Muscle layer of colon (tissue), 2 donors: ENCODE results near the gene WDFY1.

Experiments used
- H3K27ac ChIP-seq: one replicate; pipeline ENCODE4 v1.7.0; 2013; ENCODE audit warnings: low read depth, mild to moderate bottlenecking, low read length, moderate library complexity
- H3K27me3 ChIP-seq, 2 donors: one replicate each; pipeline ENCODE4 v1.7.0; 2013; ENCODE audit warnings: low read length in 2 of 2, mild to moderate bottlenecking in 2 of 2; ENCODE audit not compliant: insufficient read depth in 2 of 2, control insufficient read depth in 1 of 2
- H3K36me3 ChIP-seq: one replicate; pipeline ENCODE4 v1.7.0; 2013; ENCODE audit warnings: mild to moderate bottlenecking, low read length; ENCODE audit not compliant: insufficient read depth
- H3K4me1 ChIP-seq: one replicate; pipeline ENCODE4 v1.7.0; 2013; ENCODE audit warnings: mild to moderate bottlenecking, low read length; ENCODE audit not compliant: insufficient read depth
- H3K4me3 ChIP-seq, 2 donors: one replicate each; pipeline ENCODE4 v1.7.0; 2013; ENCODE audit warnings: low read length in 2 of 2, low read depth in 1 of 2, mild to moderate bottlenecking in 1 of 2, moderate library complexity in 1 of 2
- H3K9ac ChIP-seq: one replicate; pipeline ENCODE4 v1.7.0; 2013; ENCODE audit warnings: low read length
- H3K9me3 ChIP-seq: one replicate; pipeline ENCODE4 v1.7.0; 2013; ENCODE audit warnings: mild to moderate bottlenecking, low read length
- donor health status: abdominal sarcoma.
- donor health status: Adenocarcinoma of cecum.

WDFY1 gene

DNA sequence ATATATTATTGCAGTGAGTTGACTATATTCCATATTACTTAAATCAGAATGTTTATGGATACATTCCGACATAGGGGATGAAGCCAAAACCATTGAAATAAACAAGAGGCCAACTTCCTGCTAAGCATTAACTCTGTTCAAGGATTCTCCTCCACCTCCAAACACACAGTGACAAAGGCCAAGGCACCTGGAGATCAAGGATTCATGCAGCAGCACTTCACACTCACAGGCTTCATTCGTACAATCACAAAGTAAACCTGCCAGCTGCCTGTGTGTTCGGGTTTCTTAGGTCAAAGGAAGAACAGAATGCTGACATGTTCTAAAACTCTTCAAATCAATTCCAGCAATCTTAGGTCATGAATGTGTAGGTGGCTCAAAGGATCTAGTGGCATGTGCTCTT is 22.8 kb downstream of the WDFY1 start:
- peaks cover 3% of the 10 kb centered on the region for H3K36me3 ChIP-seq
- H3K9me3 ChIP-seq: no peaks in the 10 kb centered on the region
- no peak overlapping the region for H3K27ac ChIP-seq
- H3K4me1 ChIP-seq: no peaks in the 10 kb centered on the region
- no peaks in the 10 kb centered on the region for H3K27me3 ChIP-seq
- no peak overlapping the region for H3K4me3 ChIP-seq
- H3K9ac ChIP-seq: no peak overlapping the region

DNA sequence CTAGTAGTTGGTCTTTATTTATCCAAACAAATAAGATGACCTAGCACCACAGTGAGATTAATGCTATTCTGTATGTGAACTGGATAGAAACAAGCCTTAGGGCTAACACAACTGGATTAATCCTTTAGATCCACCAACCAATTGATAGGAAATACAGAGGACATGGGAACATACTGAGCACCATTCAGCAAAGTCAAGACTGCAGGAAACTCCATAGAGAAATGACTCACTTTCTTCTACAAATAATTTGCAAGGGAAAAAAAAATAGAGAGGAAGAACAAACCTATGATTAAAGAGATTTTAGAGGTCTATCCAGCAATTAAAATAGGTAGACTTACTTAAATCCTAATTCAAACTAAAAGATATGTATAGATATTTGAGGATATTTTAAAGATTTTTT is 23.9 kb downstream of the WDFY1 start:
- no peaks in the 10 kb centered on the region for H3K9me3 ChIP-seq

DNA sequence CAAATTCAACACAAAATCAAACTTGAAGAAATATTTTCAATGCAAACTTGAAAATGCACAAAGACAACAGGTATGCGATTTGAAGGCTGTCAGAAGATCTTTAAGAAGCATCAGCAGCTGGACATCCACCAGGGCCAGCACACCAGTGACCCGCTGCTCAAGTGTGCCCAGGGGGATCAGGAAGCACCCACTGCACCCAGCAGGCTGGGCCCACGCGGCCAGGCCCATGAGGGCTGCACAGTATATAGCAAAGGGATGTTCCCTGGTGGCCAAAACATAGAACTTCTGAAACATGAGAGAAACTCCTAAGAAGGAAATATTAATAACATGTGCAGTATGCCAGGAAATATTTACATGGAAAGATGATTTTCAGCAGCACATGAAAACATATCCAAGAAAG is 25.0 kb downstream of the WDFY1 start:
- no peak overlapping the region for H3K4me3 ChIP-seq
- H3K4me1 ChIP-seq: peaks cover 8% of the 10 kb centered on the region
- no peaks in the 10 kb centered on the region for H3K27me3 ChIP-seq
- H3K9ac ChIP-seq: no peak overlapping the region
- no peaks in the 10 kb centered on the region for H3K9me3 ChIP-seq
- no peak overlapping the region for H3K27ac ChIP-seq
- H3K36me3 ChIP-seq: peaks cover 3% of the 10 kb centered on the region

More for the DNA sequence above, 23.9 kb downstream of the WDFY1 start:
- Histone ChIP-seq H3K9ac (no peak overlapping the region), H3K27me3 (no peaks in the 10 kb centered on the region), H3K4me3 (no peak overlapping the region), H3K27ac (no peak overlapping the region), H3K4me1 (peaks cover 4% of the 10 kb centered on the region), H3K36me3 (peaks cover 3% of the 10 kb centered on the region)

DNA sequence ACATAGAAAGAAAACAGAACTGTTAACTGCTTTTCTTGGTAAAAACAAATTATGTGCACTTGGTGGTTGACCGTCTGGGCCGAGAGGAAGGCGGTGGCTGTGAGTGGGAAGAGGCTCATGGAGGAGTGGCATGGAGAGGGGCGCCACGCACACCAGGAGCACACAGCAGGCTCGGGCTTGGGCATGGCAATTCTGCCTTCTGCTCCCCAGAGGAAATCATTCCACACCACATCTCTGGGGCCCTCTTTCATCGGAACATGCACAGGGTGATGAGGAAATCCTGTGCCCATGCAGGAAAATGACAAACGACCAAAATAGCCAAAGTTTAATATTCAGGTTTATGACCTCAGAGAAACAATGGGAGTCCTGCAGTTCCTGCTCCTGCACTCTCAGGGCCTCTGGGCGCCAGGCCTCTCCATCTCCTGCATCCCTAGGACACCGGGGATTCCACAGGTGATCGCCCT is 26.4 kb downstream of the WDFY1 start:
- H3K27ac ChIP-seq: no peak overlapping the region
- H3K9ac ChIP-seq: no peak overlapping the region
- H3K27me3 ChIP-seq: no peaks in the 10 kb centered on the region
- H3K36me3 ChIP-seq: peaks cover 3% of the 10 kb centered on the region
- H3K4me1 ChIP-seq: peaks cover 8% of the 10 kb centered on the region
- no peaks in the 10 kb centered on the region for H3K9me3 ChIP-seq
- no peak overlapping the region for H3K4me3 ChIP-seq

DNA sequence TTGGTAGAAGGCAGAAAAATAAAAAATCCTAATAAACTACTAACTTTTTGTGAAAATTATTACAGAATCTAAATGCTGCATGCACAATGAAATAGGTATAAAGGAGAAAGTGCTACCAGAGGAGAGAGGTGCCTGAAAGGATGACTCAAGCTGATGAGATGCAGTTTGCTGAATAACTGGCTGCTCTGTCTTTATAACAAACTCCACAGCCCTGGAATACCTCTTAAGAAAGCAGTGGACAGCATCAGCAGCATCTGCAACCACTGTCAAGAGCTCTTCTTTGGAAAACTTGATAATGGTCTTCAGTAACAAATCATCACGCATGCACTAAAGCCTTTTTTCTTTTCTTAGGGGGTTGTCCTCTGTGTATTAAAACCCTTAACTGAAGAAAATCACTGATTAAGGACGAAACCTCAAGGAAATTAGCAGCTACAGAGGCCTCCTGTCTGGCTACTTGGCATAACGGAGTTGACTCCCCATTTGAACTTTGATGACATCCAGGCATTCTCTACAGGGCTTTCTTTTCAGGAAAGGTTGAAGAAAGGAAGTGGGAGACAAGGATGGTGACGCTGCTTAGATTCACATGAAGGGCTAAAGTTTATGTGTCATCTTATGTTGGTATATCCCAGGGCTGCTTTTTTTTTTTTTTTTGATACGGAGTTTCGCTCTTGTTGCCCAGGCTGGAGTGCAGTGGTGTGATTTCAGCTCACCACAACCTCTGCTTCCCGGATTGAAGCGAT is 28.8 kb downstream of the WDFY1 start:
- H3K36me3 ChIP-seq: no peaks in the 10 kb centered on the region
- no peak overlapping the region for H3K27ac ChIP-seq
- no peak overlapping the region for H3K4me3 ChIP-seq
- no peaks in the 10 kb centered on the region for H3K27me3 ChIP-seq
- H3K9ac ChIP-seq: no peak overlapping the region
- peaks cover 8% of the 10 kb centered on the region for H3K4me1 ChIP-seq
- H3K9me3 ChIP-seq: no peaks in the 10 kb centered on the region

DNA sequence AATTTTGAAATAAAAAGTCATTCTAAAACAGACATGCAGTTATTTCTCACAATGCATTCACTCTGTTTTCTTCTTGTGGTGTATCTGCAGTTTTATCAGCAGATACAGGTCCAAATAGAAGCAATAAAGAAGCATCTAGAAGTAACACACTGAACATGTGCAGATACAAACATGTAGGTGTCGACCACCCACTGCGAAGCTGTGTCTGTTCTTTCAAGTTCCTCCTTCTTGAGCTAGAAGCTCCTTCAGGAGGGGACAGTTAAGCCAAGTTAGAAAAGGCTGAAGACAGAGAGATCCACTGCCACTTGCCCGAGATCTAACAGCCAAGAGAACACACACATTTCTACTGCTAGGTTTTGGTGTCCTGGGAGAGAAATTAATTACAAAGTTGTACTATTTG is 30.1 kb downstream of the WDFY1 start:
- Histone ChIP-seq H3K9me3 (no peaks in the 10 kb centered on the region), H3K9ac (no peak overlapping the region), H3K36me3 (no peaks in the 10 kb centered on the region), H3K27ac (no peak overlapping the region), H3K27me3 (no peaks in the 10 kb centered on the region), H3K4me1 (peaks cover 8% of the 10 kb centered on the region), H3K4me3 (no peak overlapping the region)

DNA sequence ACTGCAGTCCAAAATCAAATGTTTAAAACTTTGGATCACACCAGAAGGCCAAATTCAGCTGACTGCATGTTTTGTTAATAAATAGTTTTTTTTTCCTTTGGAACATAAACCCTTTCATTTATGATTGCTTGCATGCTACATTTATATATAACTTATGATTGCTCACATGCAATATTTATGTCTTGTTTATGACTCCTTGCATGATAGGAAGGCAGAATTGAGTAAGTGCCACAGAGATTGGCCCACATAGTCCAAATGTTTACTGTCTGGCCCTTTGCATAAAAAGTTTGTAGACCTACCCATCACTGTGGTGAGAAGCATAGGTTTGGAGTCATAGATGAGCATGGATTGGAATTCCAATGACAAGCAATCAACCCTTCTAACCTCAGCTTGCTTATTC is 30.8 kb downstream of the WDFY1 start:
- Histone ChIP-seq H3K27ac (no peak overlapping the region), H3K9ac (no peak overlapping the region), H3K9me3 (no peaks in the 10 kb centered on the region), H3K4me1 (peaks cover 14% of the 10 kb centered on the region), H3K4me3 (no peak overlapping the region), H3K36me3 (no peaks in the 10 kb centered on the region), H3K27me3 (no peaks in the 10 kb centered on the region)

DNA sequence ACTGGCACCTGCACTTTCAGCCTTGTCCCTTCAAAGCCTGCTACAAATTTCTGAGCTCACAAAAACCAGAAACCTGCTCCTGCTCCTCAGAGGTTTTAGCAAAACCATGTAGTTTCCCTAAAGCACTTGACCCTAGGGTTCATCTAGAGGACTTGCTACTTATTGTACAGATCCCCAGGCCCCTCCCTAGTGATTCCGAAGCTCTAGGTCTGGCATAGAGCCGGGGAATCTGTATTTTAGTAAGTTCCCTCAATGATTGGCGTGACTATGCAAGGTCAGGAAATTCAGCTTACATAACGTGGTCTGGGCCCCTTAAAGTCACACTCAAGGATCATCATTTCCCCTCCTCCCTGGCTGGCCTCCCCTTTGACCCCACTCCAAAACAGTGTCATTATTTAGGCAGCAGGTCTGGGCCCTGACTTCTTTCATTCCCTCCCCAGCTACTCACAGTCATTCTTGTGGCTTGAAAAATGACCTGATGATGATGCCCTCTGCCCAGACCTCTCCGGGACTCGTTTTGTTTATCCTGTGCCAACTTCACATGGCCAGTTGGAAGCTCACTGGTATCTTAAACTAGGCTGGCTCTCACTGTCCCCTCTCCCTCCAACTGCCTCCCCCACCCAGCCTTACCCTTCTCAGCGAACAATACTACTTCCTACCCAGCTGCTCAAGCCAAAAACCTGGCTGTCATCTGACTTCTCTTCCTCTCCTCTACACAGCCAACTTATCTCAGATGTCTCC is 36.0 kb downstream of the WDFY1 start:
- H3K9me3 ChIP-seq: no peaks in the 10 kb centered on the region
- H3K27ac ChIP-seq: no peak overlapping the region
- no peak overlapping the region for H3K4me3 ChIP-seq
- peaks cover 6% of the 10 kb centered on the region for H3K4me1 ChIP-seq
- no peaks in the 10 kb centered on the region for H3K36me3 ChIP-seq
- H3K27me3 ChIP-seq: no peaks in the 10 kb centered on the region
- H3K9ac ChIP-seq: no peak overlapping the region

DNA sequence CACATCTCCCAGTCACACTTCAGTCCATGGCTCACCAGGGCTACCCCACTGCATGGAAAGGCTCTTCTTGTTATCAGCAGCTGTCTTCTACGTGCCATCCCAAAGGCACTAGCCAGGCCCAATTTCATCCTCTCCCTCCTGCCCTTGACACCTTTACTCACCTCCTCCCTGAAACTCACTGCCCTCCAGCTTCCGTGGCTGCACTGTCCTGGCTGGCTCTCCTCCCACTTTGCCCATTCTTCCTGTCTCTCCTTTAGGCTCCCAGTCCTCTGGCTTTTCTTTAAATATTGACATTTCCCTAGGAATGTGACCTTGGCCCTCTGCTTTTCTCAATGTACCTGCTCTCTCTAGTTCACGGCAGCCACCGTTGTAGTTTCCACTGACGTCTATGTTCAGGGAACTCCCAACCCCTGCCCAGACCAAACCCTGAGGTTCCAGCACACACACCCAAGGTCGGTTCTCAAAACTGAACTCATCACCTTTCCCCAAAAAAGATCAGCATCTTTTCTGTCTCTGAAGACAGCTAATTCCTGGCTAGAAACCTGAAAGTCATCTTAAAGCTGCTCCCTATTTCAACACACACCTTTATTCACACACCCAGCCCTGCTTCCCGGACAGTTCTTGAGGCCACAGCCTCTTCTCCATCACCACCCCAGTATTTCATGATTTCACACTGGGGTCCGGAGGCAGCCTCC is 36.7 kb downstream of the WDFY1 start:
- Histone ChIP-seq H3K4me3 (no peak overlapping the region), H3K36me3 (no peaks in the 10 kb centered on the region), H3K9ac (no peak overlapping the region), H3K9me3 (no peaks in the 10 kb centered on the region), H3K4me1 (peaks cover 6% of the 10 kb centered on the region), H3K27me3 (no peaks in the 10 kb centered on the region), H3K27ac (no peak overlapping the region)

DNA sequence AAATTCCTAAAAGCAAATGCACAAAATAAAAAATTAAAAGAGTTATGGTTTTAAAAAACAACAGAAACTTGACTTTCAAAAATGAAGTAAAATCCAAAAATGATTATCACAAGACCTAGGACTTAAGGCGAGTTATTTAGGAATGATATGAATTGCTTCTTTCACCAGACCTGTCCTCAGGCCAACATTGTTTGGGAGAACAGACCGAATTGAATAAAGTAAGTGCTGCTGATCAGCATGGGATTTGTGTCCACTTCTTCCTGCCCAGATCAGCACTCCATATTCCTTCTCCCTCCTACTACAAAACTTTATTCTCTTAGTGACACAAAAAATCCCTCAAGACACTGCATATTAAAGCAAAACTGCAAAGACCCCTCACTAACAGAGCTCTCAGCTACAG is 39.1 kb downstream of the WDFY1 start:
- Histone ChIP-seq H3K36me3 (peaks cover 6% of the 10 kb centered on the region), H3K9me3 (no peaks in the 10 kb centered on the region)

DNA sequence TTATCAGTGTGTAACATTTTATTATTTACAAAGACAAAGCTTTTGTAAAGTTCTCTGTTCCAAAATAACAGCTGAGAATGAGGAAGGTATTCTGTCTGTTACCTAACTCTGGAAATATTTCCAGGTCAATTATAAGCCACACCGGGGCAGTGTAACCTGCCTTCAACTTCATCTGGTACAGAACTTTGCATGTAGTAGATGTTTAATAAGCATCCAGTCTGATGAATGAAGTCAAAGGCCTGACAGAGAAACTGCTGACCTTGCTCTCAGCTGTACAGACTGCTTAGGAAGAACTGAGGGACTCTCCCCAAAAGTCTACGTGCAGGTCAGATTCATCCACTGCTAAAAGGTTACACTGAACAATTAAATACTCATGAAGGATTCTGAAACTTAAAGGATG is 43.3 kb downstream of the WDFY1 start:
- no peaks in the 10 kb centered on the region for H3K27me3 ChIP-seq
- peaks cover 1% of the 10 kb centered on the region for H3K4me1 ChIP-seq
- no peaks in the 10 kb centered on the region for H3K9me3 ChIP-seq
- H3K27ac ChIP-seq: no peak overlapping the region
- H3K9ac ChIP-seq: no peak overlapping the region
- H3K36me3 ChIP-seq: peaks cover 37% of the 10 kb centered on the region
- no peak overlapping the region for H3K4me3 ChIP-seq

More for the DNA sequence above, 39.1 kb downstream of the WDFY1 start:
- H3K27me3 ChIP-seq: no peaks in the 10 kb centered on the region
- no peak overlapping the region for H3K9ac ChIP-seq
- peaks cover 6% of the 10 kb centered on the region for H3K4me1 ChIP-seq
- no peak overlapping the region for H3K27ac ChIP-seq
- H3K4me3 ChIP-seq: no peak overlapping the region
